HG03097 (cell line): ENCODE data around the gene CEP83.

Source experiments
- ATAC-seq: cut with Tn5 transposase; IDR thresholded peaks from one replicate; pipeline ENCODE4 v1.9.1; 2021; ENCODE audit not compliant: unreplicated experiment, low FRiP score

The CEP83 gene

GRCh38 chr12:94309373-94309772, 150.3 kb downstream of the CEP83 start:
- peak; percentile 83 for ATAC-seq

GRCh38 chr12:94308612-94309011, 151.1 kb downstream of the CEP83 start:
- ATAC-seq: no peak

GRCh38 chr12:94305130-94305957, 154.3 kb downstream of the CEP83 start:
- no peak for ATAC-seq

- ATAC-seq: no peak
These were observed 155.1 kb downstream of the CEP83 start for GRCh38 chr12:94304566-94305061.

GRCh38 chr12:94304012-94304411, 155.7 kb downstream of the CEP83 start:
- ATAC-seq: no peak

- no peak for ATAC-seq
These were observed 159.8 kb downstream of the CEP83 start for GRCh38 chr12:94299846-94300245.

- no peak for ATAC-seq
These were observed 161.7 kb downstream of the CEP83 start for GRCh38 chr12:94297876-94298505.

- ATAC-seq: no peak
These were observed 162.5 kb downstream of the CEP83 start for GRCh38 chr12:94297096-94297699.

- no peak for ATAC-seq
These were observed 169.3 kb downstream of the CEP83 start for GRCh38 chr12:94290353-94290752.

GRCh38 chr12:94289461-94290312, 170.0 kb downstream of the CEP83 start:
- no peak for ATAC-seq

- ATAC-seq: no peak
These were observed 172.4 kb downstream of the CEP83 start for GRCh38 chr12:94287245-94287628.

GRCh38 chr12:94286583-94287244, 173.0 kb downstream of the CEP83 start:
- no peak for ATAC-seq

- no peak for ATAC-seq
These were observed 173.6 kb downstream of the CEP83 start for GRCh38 chr12:94285943-94286582.

- no peak for ATAC-seq
These were observed 174.8 kb downstream of the CEP83 start for GRCh38 chr12:94284859-94285258.

- ATAC-seq: no peak
These were observed 175.6 kb downstream of the CEP83 start for GRCh38 chr12:94284046-94284445.

- no peak for ATAC-seq
These were observed 177.0 kb downstream of the CEP83 start for GRCh38 chr12:94282675-94283074.

- ATAC-seq: no peak
These were observed 179.6 kb downstream of the CEP83 start for GRCh38 chr12:94280063-94280462.

- ATAC-seq: no peak
These were observed 182.2 kb downstream of the CEP83 start for GRCh38 chr12:94277426-94278000.

- no peak for ATAC-seq
These were observed 182.9 kb downstream of the CEP83 start for GRCh38 chr12:94276725-94277124.
